ENCODE measurements around the gene SLC24A4.

Gene SLC24A4

GRCh38 chr14:92460541-92460915 lies 137.6 kb downstream of the SLC24A4 start:
- DNase-seq = no peak

- peak; percentile 40 for DNase-seq
Observed at GRCh38 chr14:92460916-92461579, 138.1 kb downstream of the SLC24A4 start.

- no peak for DNase-seq
Observed at GRCh38 chr14:92461891-92462290, 138.9 kb downstream of the SLC24A4 start.

- DNase-seq = no peak
Observed at GRCh38 chr14:92462568-92462967, 139.6 kb downstream of the SLC24A4 start.

GRCh38 chr14:92463141-92463540 lies 140.2 kb downstream of the SLC24A4 start:
- DNase-seq = no peak

- no peak for DNase-seq
Observed at GRCh38 chr14:92464156-92464555, 141.2 kb downstream of the SLC24A4 start.

GRCh38 chr14:92464716-92465115 lies 141.8 kb downstream of the SLC24A4 start:
- DNase-seq = no peak

- DNase-seq = no peak
Observed at GRCh38 chr14:92465353-92466055, 142.5 kb downstream of the SLC24A4 start.

GRCh38 chr14:92466059-92466458 lies 143.1 kb downstream of the SLC24A4 start:
- no peak for DNase-seq

GRCh38 chr14:92469515-92469914 lies 146.6 kb downstream of the SLC24A4 start:
- DNase-seq = no peak

- DNase-seq = no peak
Observed at GRCh38 chr14:92470215-92470614, 147.2 kb downstream of the SLC24A4 start.

- DNase-seq = no peak
Observed at GRCh38 chr14:92470811-92471210, 147.8 kb downstream of the SLC24A4 start.

GRCh38 chr14:92471919-92472318 lies 149.0 kb downstream of the SLC24A4 start:
- DNase-seq = no peak

GRCh38 chr14:92472860-92473259 lies 149.9 kb downstream of the SLC24A4 start:
- no peak for DNase-seq

- DNase-seq = no peak
Observed at GRCh38 chr14:92473261-92473968, 150.4 kb downstream of the SLC24A4 start.

- DNase-seq = no peak
Observed at GRCh38 chr14:92473969-92474535, 151.1 kb downstream of the SLC24A4 start.

GRCh38 chr14:92475037-92475436 lies 152.1 kb downstream of the SLC24A4 start:
- DNase-seq = no peak

- DNase-seq = no peak
Observed at GRCh38 chr14:92475451-92476187, 152.7 kb downstream of the SLC24A4 start.

- no peak for DNase-seq
Observed at GRCh38 chr14:92480856-92481255, 157.9 kb downstream of the SLC24A4 start.

- no peak for DNase-seq
Observed at GRCh38 chr14:92481386-92481785, 158.4 kb downstream of the SLC24A4 start.

- no peak for DNase-seq
Observed at GRCh38 chr14:92481811-92482555, 159.0 kb downstream of the SLC24A4 start.

GRCh38 chr14:92482621-92483319 lies 159.8 kb downstream of the SLC24A4 start:
- DNase-seq = no peak

Data from CD4-positive, alpha-beta T cell treated with Interleukin-12 subunit alpha and Interleukin-12 subunit beta, for 1 hour (primary cell).